Smooth muscle cell of the pulmonary artery (primary cell): ENCODE measurements around the gene CHCHD2. TPM values are rescaled to one million over a fixed set of nuclear protein-coding genes. Genes with fewer than 3 reads are reported as not detected.

Experiments used
- total RNA-seq: library from RNA; depleted of rRNA; stranded (reverse); fragments of >200 nt; gene quantifications from 2 replicates; pipeline ENCODE4 v1.2.3, GENCODE V29; 2014

CHCHD2 gene
- 166 and 200 TPM in 2 replicates for total RNA-seq

GRCh38 chr7:56106108-56107073 lies at the start of gene CHCHD2:
Gene CHCHD2 (minus strand): TSS chr7:56106476. CDS start chr7:56106413, 63 bp downstream.

GRCh38 chr7:56115852-56116538 lies 9.7 kb upstream of the CHCHD2 start, which contains the start of gene NUPR2:
Gene NUPR2 (minus strand): TSS chr7:56116417. CDS start chr7:56116314, 103 bp downstream.

DNA sequence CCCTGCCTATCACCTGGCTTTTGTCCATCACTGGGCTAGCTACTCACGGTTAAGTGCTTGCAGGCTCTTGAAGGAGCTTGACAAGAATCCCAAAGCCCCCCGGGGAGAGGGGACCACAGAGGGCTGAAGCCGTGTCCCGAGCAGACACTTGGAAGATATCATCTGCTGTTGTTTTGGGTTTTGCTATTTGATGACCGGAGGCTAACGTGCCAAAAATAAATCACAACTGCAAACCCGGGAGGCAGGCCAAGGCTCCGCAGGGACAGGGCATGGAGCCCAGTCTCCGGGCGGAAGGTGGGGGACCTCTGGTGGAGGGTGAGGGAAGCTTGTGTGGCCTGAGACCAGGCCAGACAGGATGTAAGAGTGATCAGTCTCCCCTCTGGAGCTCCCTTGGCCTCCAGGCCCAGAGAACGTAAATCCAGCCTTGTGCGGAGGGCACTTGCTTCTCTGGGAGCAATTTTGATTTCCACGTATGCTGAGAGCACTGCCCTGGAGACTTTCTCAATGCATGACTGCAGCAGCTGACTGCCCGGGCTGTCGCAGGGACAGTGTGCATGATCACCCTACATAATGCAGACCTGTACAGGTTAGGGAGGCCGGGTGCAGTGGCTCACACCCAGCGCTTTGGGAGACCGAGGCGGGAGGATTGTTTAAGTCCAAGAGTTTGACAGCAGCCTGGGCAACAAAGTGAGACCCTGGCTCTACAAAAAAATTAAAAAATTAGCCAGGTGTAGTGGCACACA lies 13.3 kb downstream of the CHCHD2 start, which contains the start of gene PHKG1:
TSS of gene PHKG1 (minus strand) at position 164 of the 743 bp plus-strand sequence. CDS start 4,011 bp downstream, outside the sequence.

DNA sequence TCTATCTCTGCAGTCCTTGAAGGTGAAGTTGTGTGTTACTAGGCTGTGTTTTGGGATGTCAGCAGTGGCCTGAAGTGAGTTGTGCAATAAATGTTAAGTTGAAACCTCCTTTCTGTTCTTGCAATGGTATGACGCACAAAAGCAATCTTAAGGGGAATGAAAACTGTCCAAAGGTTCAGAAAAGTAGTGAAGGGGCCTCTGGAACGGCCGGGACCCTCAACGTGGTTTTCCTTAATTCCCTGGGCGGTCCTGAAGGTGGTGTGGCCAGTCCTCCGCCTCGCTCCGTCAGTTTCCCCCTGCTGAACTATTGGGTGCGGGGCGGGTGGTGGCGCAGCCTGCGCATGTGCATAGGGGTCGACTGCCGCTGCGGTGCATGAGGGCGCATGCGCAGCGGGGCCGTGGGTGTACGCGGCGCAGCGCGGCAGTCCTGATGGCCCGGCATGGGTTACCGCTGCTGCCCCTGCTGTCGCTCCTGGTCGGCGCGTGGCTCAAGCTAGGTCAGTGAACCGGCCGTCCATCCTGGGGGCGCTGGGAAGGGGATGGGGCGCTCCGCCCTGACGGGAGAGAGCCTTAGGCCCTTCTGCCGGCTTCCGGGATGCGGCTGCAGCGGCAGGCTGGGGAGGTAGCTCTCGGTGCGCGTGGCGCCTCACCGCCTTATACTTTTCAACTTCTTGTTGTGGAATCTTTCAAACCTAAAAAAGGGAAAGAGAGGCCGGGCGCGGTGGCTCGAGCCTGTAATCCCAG lies 42.2 kb downstream of the CHCHD2 start, which contains the start of gene SUMF2:
TSS of gene SUMF2 (plus strand) at position 405 of the 744 bp plus-strand sequence. CDS start at position 431, 26 bp downstream.

Other genes starting within 250 kb of the CHCHD2 start
- gene SEPTIN14, start 243.7 kb downstream of the CHCHD2 start, total RNA-seq: not detected in 2 replicates
- 1.2 and 2.3 TPM in 2 replicates for gene ZNF713, start 219.0 kb downstream of the CHCHD2 start, total RNA-seq
- 10.4 and 11.1 TPM in 2 replicates for gene MRPS17, start 154.6 kb downstream of the CHCHD2 start, total RNA-seq
- 28.1 and 28.2 TPM in 2 replicates for gene NIPSNAP2, start 141.9 kb downstream of the CHCHD2 start, total RNA-seq
- gene PSPH, start 55.0 kb downstream of the CHCHD2 start, total RNA-seq: 47.9 and 66.2 TPM in 2 replicates
- 138 and 159 TPM in 2 replicates for gene CCT6A, start 54.7 kb downstream of the CHCHD2 start, total RNA-seq
- gene SUMF2, start 42.2 kb downstream of the CHCHD2 start, total RNA-seq: 195 and 212 TPM in 2 replicates
- gene PHKG1, start 13.5 kb downstream of the CHCHD2 start, total RNA-seq: 1.3 and 1.8 TPM in 2 replicates
- not detected in 2 replicates for gene NUPR2, start 9.9 kb upstream of the CHCHD2 start, total RNA-seq